Adrenal gland (tissue), 5 donors: ENCODE data around the gene TSPY9.
"Not testable (repeated sequence)": the region's sequence is repeated elsewhere in the genome, so short reads cannot be mapped to it uniquely, and the experiment has no call there.

Source experiments
- POLR2A ChIP-seq, 2 donors: fragments of 450-650 bp; IDR thresholded peaks; one replicate each; pipeline ENCODE4 v1.6.1; 2017; ENCODE audit warnings: antibody characterized with exemption in 2 of 2, mild to moderate bottlenecking in 2 of 2, moderate library complexity in 1 of 2
- TF ChIP-seq, protein P1 (sequence below), 6 experiments: fragments of 450-650 bp in 4 of 6; fragments of 200-600 bp in 2 of 6; sonication (generic) in 1 of 6; IDR thresholded peaks; 1 replicate in 5 of 6; 2 replicates in 1 of 6; pipeline versions ENCODE4 v1.5.1 to v1.8.0; 2016 to 2021; ENCODE audit warnings: antibody characterized with exemption in 6 of 6, mild to moderate bottlenecking in 2 of 6, moderate library complexity in 1 of 6
- donor health status: DM: no; HTN: no; CAD: no.

DNA sequence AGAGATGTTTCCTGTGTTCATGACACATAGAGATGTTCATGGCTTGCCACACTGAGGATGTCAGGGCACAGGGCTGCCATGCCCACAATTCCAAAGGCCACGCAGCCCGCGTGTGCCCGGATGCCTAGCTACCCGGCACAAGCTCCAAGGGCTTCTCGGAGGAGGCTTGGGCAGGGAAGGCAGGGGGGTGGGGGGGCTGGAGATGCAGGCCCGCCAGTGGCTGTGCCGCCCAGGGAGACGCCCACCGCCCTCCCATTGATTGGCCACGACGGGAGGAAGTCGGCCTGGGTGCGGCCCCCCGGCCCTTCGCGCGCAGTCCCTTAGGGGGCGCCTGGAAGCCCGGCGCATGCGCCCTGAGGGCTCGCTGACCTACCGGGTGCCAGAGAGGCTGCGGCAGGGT is 20.4 kb upstream of the TSPY9 start, which contains the start of gene TSPY1:
- TF ChIP-seq, protein P1, sequence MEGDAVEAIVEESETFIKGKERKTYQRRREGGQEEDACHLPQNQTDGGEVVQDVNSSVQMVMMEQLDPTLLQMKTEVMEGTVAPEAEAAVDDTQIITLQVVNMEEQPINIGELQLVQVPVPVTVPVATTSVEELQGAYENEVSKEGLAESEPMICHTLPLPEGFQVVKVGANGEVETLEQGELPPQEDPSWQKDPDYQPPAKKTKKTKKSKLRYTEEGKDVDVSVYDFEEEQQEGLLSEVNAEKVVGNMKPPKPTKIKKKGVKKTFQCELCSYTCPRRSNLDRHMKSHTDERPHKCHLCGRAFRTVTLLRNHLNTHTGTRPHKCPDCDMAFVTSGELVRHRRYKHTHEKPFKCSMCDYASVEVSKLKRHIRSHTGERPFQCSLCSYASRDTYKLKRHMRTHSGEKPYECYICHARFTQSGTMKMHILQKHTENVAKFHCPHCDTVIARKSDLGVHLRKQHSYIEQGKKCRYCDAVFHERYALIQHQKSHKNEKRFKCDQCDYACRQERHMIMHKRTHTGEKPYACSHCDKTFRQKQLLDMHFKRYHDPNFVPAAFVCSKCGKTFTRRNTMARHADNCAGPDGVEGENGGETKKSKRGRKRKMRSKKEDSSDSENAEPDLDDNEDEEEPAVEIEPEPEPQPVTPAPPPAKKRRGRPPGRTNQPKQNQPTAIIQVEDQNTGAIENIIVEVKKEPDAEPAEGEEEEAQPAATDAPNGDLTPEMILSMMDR (IDR thresholded peaks at IDR 0.05) = not testable (repeated sequence)
- not testable (repeated sequence) for TF ChIP-seq POLR2A (IDR thresholded peaks at IDR 0.05)
